IPS-NIHi7 (cell line): ENCODE measurements around the gene KRR1.
"Not testable (repeated sequence)": the region's sequence is repeated elsewhere in the genome, so short reads cannot be mapped to it uniquely, and the experiment has no call there.

Experiments used
- DNase-seq: peaks from one replicate; pipeline ENCODE4 v3.0.0; 2012; ENCODE audit warnings: mixed read lengths; ENCODE audit errors: extremely low spot score

KRR1 gene

GRCh38 chr12:75525263-75525662, 13.9 kb upstream of the KRR1 start:
- no peak for DNase-seq

- DNase-seq, result not testable (repeated sequence)
These were observed 10.7 kb upstream of the KRR1 start for GRCh38 chr12:75522124-75522523.

GRCh38 chr12:75521224-75521623, 9.8 kb upstream of the KRR1 start:
- not testable (repeated sequence) for DNase-seq

- DNase-seq, result no peak
These were observed 1.8 kb downstream of the KRR1 start for GRCh38 chr12:75509621-75510020.

GRCh38 chr12:75508159-75508558, 3.2 kb downstream of the KRR1 start:
- DNase-seq, result no peak

GRCh38 chr12:75507086-75507485, 4.3 kb downstream of the KRR1 start:
- DNase-seq, result no peak

GRCh38 chr12:75505706-75506312, 5.6 kb downstream of the KRR1 start:
- DNase-seq, result no peak

- no peak for DNase-seq
These were observed 7.5 kb downstream of the KRR1 start for GRCh38 chr12:75503866-75504265.

GRCh38 chr12:75503459-75503858, 8.0 kb downstream of the KRR1 start:
- no peak for DNase-seq

- no peak for DNase-seq
These were observed 20.2 kb downstream of the KRR1 start for GRCh38 chr12:75491169-75491568.

GRCh38 chr12:75489613-75490210, 21.7 kb downstream of the KRR1 start:
- DNase-seq, result no peak

GRCh38 chr12:75489187-75489586, 22.2 kb downstream of the KRR1 start:
- no peak for DNase-seq

- peak; percentile 65 for DNase-seq
These were observed 22.9 kb downstream of the KRR1 start for GRCh38 chr12:75488553-75488952.

- no peak for DNase-seq
These were observed 24.1 kb downstream of the KRR1 start for GRCh38 chr12:75487308-75487707.

- DNase-seq, result not testable (repeated sequence)
These were observed 27.0 kb downstream of the KRR1 start for GRCh38 chr12:75484450-75484849.

GRCh38 chr12:75483431-75483830, 28.0 kb downstream of the KRR1 start:
- DNase-seq, result no peak

- DNase-seq, result no peak
These were observed 28.8 kb downstream of the KRR1 start for GRCh38 chr12:75482646-75483045.

- no peak for DNase-seq
These were observed 29.6 kb downstream of the KRR1 start for GRCh38 chr12:75481774-75482173.

- DNase-seq, result no peak
These were observed 30.2 kb downstream of the KRR1 start for GRCh38 chr12:75481013-75481705.

GRCh38 chr12:75480469-75480949, 30.9 kb downstream of the KRR1 start, which contains the start of gene GLIPR1:
Gene GLIPR1 (plus strand): TSS chr12:75480755. CDS start chr12:75480881, 126 bp downstream.
- peak; percentile 15 for DNase-seq

- no peak for DNase-seq
These were observed 31.4 kb downstream of the KRR1 start for GRCh38 chr12:75479963-75480461.

- no peak for DNase-seq
These were observed 33.2 kb downstream of the KRR1 start for GRCh38 chr12:75478116-75478794.
